Mesothelial cell of epicardium (in vitro differentiated cells): ENCODE data around the gene FAM120B. TPM values are rescaled to one million over a fixed set of nuclear protein-coding genes. Genes with fewer than 3 reads are reported as not detected.

Source experiments
- DNase-seq, 2 experiments: peaks; one replicate each; pipeline ENCODE4 v3.0.0; 2021; ENCODE audit warnings: low spot score in 2 of 2; ENCODE audit not compliant: unreplicated experiment in 2 of 2
- H3K27ac Mint-ChIP-seq: 2 replicates; pipeline ENCODE4 v1.8.0; 2021; ENCODE audit warnings: mixed read lengths
- H3K27me3 Mint-ChIP-seq: 2 replicates; pipeline ENCODE4 v1.8.0; 2021; ENCODE audit warnings: low read depth, mixed read lengths
- H3K36me3 Mint-ChIP-seq: 2 replicates; pipeline ENCODE4 v1.8.0; 2021; ENCODE audit warnings: mixed read lengths
- H3K4me1 Mint-ChIP-seq: 2 replicates; pipeline ENCODE4 v1.8.0; 2021; ENCODE audit warnings: mixed read lengths
- H3K4me3 Mint-ChIP-seq: 2 replicates; pipeline ENCODE4 v1.8.0; 2021; ENCODE audit warnings: mild to moderate bottlenecking, moderate library complexity, mixed read lengths
- H3K9me3 Mint-ChIP-seq: 2 replicates; pipeline ENCODE4 v1.8.0; 2021; ENCODE audit warnings: mixed read lengths
- total RNA-seq: library from RNA; stranded (reverse); gene quantifications from 3 replicates; pipeline ENCODE4 v1.2.1, GENCODE V29; 2021
- TF ChIP-seq, protein P1 (sequence below): fragments of 200-600 bp; sonication (generic); IDR thresholded peaks from one replicate; pipeline ENCODE4 v1.5.0; 2021; ENCODE audit warnings: antibody characterized with exemption; ENCODE audit not compliant: unreplicated experiment

FAM120B gene
- total RNA-seq, 1 donor from 2014 or later: 44.1 TPM

DNA sequence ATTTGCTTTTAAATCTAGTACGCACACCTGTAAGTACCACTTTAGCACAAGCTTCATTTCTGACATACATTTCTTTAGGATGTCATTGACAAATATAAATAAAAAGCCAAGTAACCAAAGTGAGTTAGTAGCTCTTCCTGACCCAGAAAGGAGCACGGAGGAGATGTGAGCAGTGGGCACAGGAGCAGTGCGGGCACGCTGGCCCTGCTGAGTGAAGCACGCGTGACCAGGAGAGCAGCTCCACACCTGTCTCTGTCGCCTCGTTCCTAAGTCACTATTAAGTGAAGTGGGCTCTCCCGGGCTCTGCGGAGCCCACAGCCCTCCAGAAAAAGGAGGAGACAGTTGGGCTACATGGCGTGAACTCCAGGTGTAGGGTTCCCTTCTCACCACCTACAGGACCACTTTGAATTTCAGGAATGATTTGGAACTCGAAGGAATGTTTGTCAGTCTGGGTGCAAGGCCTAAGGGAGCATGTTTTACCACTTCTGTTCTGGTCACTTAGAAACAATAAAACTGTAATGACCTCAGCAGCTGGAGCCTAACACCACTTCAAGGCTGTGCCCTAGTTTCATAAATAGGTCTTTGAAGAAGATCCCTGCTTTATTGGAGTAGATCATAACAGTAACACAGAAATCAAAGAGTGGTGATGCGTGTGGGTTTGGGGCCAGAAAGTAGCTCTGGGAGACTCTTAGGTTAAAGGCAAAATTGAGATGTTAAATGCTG, 95.9 kb downstream of the FAM120B start:
- H3K9me3 Mint-ChIP-seq: no peaks in the 10 kb centered on the region
- H3K27me3 Mint-ChIP-seq: no peaks in the 10 kb centered on the region
- no peak overlapping the region for H3K27ac Mint-ChIP-seq
- H3K4me1 Mint-ChIP-seq: peaks cover 3% of the 10 kb centered on the region
- TF ChIP-seq, protein P1, sequence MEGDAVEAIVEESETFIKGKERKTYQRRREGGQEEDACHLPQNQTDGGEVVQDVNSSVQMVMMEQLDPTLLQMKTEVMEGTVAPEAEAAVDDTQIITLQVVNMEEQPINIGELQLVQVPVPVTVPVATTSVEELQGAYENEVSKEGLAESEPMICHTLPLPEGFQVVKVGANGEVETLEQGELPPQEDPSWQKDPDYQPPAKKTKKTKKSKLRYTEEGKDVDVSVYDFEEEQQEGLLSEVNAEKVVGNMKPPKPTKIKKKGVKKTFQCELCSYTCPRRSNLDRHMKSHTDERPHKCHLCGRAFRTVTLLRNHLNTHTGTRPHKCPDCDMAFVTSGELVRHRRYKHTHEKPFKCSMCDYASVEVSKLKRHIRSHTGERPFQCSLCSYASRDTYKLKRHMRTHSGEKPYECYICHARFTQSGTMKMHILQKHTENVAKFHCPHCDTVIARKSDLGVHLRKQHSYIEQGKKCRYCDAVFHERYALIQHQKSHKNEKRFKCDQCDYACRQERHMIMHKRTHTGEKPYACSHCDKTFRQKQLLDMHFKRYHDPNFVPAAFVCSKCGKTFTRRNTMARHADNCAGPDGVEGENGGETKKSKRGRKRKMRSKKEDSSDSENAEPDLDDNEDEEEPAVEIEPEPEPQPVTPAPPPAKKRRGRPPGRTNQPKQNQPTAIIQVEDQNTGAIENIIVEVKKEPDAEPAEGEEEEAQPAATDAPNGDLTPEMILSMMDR: no peak
- no peak overlapping the region for H3K4me3 Mint-ChIP-seq
- H3K36me3 Mint-ChIP-seq: peaks cover 38% of the 10 kb centered on the region
- no peak for DNase-seq

DNA sequence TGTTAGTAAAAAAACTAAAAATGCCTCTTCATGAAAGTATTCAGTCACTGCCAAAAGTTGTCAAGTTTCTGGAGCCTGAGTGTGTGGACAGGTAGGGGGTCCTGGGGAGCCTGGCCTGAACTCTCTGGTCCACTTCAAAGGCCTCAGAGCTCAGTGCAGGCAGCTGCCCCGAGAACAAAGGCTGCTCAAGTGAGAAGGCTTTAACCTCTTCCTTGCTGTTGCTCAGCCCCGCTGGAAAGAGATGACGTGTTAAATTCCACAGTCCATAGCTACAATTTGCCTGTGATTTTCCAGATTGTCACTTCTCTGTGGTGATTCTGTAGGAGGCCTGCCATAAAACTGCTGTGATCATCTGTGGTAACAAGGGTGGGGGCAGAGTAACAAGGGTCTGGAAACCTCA, 96.9 kb downstream of the FAM120B start:
- H3K36me3 Mint-ChIP-seq: peaks cover 42% of the 10 kb centered on the region
- TF ChIP-seq, protein P1: no peak

DNA sequence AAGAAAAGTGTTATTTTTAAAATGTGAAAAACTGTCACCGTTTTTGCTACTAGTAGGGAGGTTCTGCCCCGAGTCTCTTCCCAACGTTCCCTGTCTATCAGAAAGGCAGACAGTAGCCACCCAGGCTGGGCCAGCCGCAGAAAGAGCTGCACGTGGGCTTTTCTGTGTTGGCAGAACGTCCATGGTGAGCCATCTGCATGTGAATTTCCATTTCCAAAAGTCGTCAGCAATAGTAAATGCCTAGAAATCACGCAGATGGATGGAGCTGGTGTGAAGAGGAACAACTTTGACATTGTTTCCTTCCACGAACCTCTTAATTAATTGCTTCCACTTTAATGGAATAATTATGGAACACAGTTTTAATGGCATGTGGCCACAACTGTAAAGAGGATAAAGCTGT, 97.5 kb downstream of the FAM120B start:
- Mint-ChIP-seq H3K9me3 (no peaks in the 10 kb centered on the region), H3K36me3 (peaks cover 40% of the 10 kb centered on the region), H3K27ac (no peak overlapping the region), H3K4me3 (no peak overlapping the region), H3K27me3 (no peaks in the 10 kb centered on the region), H3K4me1 (peaks cover 3% of the 10 kb centered on the region)
- DNase-seq: no peak
- TF ChIP-seq, protein P1: no peak

More for the DNA sequence above, 96.9 kb downstream of the FAM120B start:
- no peaks in the 10 kb centered on the region for H3K9me3 Mint-ChIP-seq
- H3K27ac Mint-ChIP-seq: no peak overlapping the region
- H3K4me3 Mint-ChIP-seq: no peak overlapping the region
- peaks cover 3% of the 10 kb centered on the region for H3K4me1 Mint-ChIP-seq
- no peak for DNase-seq
- H3K27me3 Mint-ChIP-seq: no peaks in the 10 kb centered on the region

DNA sequence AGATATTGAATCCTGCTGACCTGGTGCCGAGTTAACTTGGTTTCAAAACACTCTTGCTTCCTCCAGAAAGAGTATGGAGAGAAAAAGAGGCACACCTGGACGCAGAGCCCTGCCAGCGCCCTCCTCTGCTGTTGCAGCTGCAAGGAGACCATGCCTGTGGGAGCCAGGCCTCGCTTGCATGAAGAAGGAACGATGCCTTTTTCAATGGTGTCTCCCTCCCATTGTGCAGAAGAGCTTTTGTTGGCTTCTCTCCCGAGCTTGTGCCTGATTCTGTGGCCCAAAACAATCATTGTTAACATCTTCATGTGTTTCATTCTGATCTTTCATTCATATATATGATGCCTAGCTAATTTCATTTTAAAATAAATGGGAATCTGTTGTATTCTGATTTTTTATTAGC, 98.1 kb downstream of the FAM120B start:
- no peak for DNase-seq
- Mint-ChIP-seq H3K36me3 (peaks cover 40% of the 10 kb centered on the region), H3K4me1 (peaks cover 3% of the 10 kb centered on the region), H3K27me3 (no peaks in the 10 kb centered on the region), H3K4me3 (no peak overlapping the region), H3K27ac (no peak overlapping the region), H3K9me3 (no peaks in the 10 kb centered on the region)
- TF ChIP-seq, protein P1: no peak

DNA sequence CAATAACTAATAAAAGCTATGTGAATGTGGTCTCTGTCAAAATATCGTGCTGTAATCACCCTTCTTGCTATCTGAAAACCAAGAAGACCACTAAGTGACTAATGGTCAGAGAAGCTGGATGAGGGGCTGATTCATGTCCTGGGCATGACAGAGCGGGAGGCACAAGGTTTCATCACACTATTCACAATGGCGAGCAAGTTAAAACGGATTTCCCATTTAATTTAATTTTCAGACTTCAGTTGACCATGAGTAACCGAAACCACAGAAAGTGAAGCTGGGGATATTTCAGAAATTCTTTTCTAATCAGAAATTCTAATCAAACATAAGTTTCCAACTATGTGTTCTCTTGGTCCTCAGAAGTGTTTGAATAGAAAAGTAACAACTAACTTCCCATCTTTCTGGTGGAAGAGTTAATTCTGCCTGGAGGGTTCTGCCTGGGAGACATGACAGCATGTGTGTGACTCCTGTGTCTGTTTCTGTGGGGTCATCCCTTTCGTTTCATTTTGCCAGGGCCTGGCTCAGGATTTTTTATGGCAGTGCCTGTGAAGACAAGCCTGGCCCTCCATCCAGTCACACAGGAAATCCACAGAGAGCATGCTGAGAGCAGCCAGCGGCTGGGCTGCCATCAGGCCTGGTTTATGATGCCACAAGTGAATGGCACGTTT, 98.9 kb downstream of the FAM120B start:
- no peak overlapping the region for H3K4me3 Mint-ChIP-seq
- TF ChIP-seq, protein P1: no peak

More for the DNA sequence above, 98.9 kb downstream of the FAM120B start:
- Mint-ChIP-seq H3K9me3 (peaks cover 6% of the 10 kb centered on the region), H3K27ac (no peak overlapping the region), H3K36me3 (peaks cover 38% of the 10 kb centered on the region), H3K27me3 (no peaks in the 10 kb centered on the region), H3K4me1 (peaks cover 3% of the 10 kb centered on the region)
- no peak for DNase-seq
